ENCODE measurements around the gene TMBIM1. TPM values are rescaled to one million over a fixed set of nuclear protein-coding genes. Genes with fewer than 3 reads are reported as not detected.

Gene TMBIM1
- total RNA-seq, 5 donors from 2014 or later (not counting 1 experiment from before 2014, with no cell fraction given): 78.8 to 166 (median 144) TPM

- Histone ChIP-seq H3K27ac (ENCODE audit: low read length) (no peak overlapping the region), H3K4me1 (ENCODE audit: control insufficient read depth in 1 of 2, extremely low read depth in 1 of 2, insufficient read depth in 2 of 2, low read length in 2 of 2) (peaks cover 6 to 33% of the 10 kb centered on the region in 2 experiments), H3K36me3 (ENCODE audit: control insufficient read depth in 2 of 2, extremely low read depth in 1 of 2, insufficient read depth in 1 of 2, low read length in 1 of 2) (no peaks in the 10 kb centered on the region), H3K27me3 (replicated peaks in 1 of 2; ENCODE audit: control insufficient read depth in 2 of 2, extremely low read depth in 1 of 2, insufficient read depth in 2 of 2, low read length in 1 of 2) (peaks cover 0 to 2% of the 10 kb centered on the region in 2 experiments), H3K9me3 (no peaks in the 10 kb centered on the region), H3K4me3 (ENCODE audit: control insufficient read depth in 1 of 2, extremely low read depth in 1 of 2, low read length in 1 of 2) (no peak overlapping the region)
- no peak overlapping the region for H3K4me3 Mint-ChIP-seq
- H3K9me3 Mint-ChIP-seq: no peaks in the 10 kb centered on the region
- peak overlapping the region in 1 of 2 donors; percentile 31 for H3K27ac Mint-ChIP-seq
- WGBS (ENCODE audit: insufficient coverage): 100% methylated on average over 1 of the region's 1 CpG
- peaks cover 19 to 26% (median 20%) of the 10 kb centered on the region in 3 donors for H3K4me1 Mint-ChIP-seq
- ATAC-seq (replicated peaks in 1 of 4): no peak
- no peaks in the 10 kb centered on the region for H3K27me3 Mint-ChIP-seq
- no peak for DNase-seq
- POLR2A ChIA-PET: no interaction called here
- H3K36me3 Mint-ChIP-seq: no peaks in the 10 kb centered on the region
- CTCF ChIA-PET: interaction anchor here (0.6 to 1.8 kb wide), 7 partner anchors 9 to 334 kb away, joined by 3 to 6 read pairs (median 4); partner anchors contain the start of gene CATIP (in 1 of the 2)
Observed at GRCh38 chr2:218296200-218296599, 3.9 kb upstream of the TMBIM1 start.

DNA sequence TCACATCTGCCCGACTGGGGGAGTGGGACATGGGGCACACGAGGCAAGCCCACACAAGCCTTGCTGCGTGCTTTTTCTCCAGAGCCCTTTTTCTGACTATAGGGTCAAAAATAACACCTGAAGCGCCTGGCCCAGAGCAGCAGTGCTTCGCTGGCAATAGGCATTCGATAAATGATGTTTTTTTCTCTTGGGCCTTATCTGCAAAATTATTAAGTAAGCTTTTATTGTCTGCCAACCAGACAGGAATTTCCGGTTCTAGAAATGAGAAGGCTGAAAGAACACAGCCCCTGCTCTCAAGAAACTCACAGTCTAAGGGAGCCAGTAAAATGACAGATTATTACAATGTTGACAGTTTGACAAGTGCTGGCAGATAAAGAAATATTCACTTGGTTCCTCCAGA lies 2.7 kb upstream of the TMBIM1 start:
- Histone ChIP-seq H3K4me3 (ENCODE audit: control insufficient read depth in 1 of 2, extremely low read depth in 1 of 2, low read length in 1 of 2) (no peak overlapping the region), H3K27ac (ENCODE audit: low read length) (no peak overlapping the region), H3K4me1 (ENCODE audit: control insufficient read depth in 1 of 2, extremely low read depth in 1 of 2, insufficient read depth in 2 of 2, low read length in 2 of 2) (peaks cover 11 to 42% of the 10 kb centered on the region in 2 experiments), H3K27me3 (replicated peaks in 1 of 2; ENCODE audit: control insufficient read depth in 2 of 2, extremely low read depth in 1 of 2, insufficient read depth in 2 of 2, low read length in 1 of 2) (peaks cover 0 to 2% of the 10 kb centered on the region in 2 experiments), H3K9me3 (no peaks in the 10 kb centered on the region), H3K36me3 (ENCODE audit: control insufficient read depth in 2 of 2, extremely low read depth in 1 of 2, insufficient read depth in 1 of 2, low read length in 1 of 2) (no peaks in the 10 kb centered on the region)
- WGBS (ENCODE audit: insufficient coverage): 92% methylated on average over 6 of the region's 7 CpGs
- H3K4me1 Mint-ChIP-seq: peaks cover 29 to 36% (median 30%) of the 10 kb centered on the region in 3 donors
- ChIA-PET CTCF (interaction anchor here (0.6 to 1.8 kb wide), 13 partner anchors 8 to 855 kb away, joined by 3 to 8 read pairs (median 4); partner anchors contain the start of gene CATIP (in 1 of the 2)), POLR2A (interaction anchor here in 1 of 2 donors (0.6 kb wide), 1 partner anchor 586 kb away, joined by 3 read pairs; the partner anchor contains the start of gene WNT10A)
- H3K9me3 Mint-ChIP-seq: no peaks in the 10 kb centered on the region
- ATAC-seq (replicated peaks in 1 of 4): no peak
- H3K27ac Mint-ChIP-seq: peak overlapping the region; percentile 22 to 28
- H3K27me3 Mint-ChIP-seq: no peaks in the 10 kb centered on the region
- H3K4me3 Mint-ChIP-seq: no peak overlapping the region
- no peaks in the 10 kb centered on the region for H3K36me3 Mint-ChIP-seq
- DNase-seq: no peak

DNA sequence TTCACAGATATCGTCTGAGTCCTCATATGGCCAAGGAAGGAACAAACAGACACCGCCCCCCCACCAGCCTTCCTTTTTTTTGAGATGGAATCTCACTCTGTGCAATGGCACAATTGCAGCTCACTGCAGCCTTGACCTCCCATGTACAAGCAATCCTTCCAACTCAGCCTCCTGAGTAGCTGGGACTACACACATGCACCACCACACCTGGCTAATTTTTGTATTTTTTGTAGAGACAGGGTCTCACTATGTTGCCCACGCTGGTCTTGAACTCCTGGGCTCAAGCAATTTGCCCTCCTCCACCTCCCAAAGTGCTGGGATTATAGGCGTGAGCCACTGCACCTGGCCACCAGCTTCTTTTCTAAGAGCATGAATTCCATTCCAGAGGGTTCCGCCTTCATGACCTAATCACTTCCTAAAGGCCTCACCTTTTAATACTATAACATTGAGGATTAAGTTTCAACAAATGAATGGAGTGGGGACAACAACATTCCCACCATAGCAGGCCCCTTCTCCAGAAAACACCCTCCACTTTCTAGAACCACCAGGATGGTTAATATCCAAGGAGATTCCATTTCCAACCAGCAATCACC lies 2.2 kb upstream of the TMBIM1 start:
- H3K9me3 ChIP-seq: no peaks in the 10 kb centered on the region
- H3K27me3 ChIP-seq (replicated peaks in 1 of 2; ENCODE audit: control insufficient read depth in 2 of 2, extremely low read depth in 1 of 2, insufficient read depth in 2 of 2, low read length in 1 of 2): peaks cover 0 to 2% of the 10 kb centered on the region in 2 experiments
- H3K4me3 ChIP-seq (ENCODE audit: control insufficient read depth in 1 of 2, extremely low read depth in 1 of 2, low read length in 1 of 2): no peak overlapping the region
- no peak for ATAC-seq (replicated peaks in 1 of 4)
- no peaks in the 10 kb centered on the region for H3K27me3 Mint-ChIP-seq
- H3K4me1 ChIP-seq (ENCODE audit: control insufficient read depth in 1 of 2, extremely low read depth in 1 of 2, insufficient read depth in 2 of 2, low read length in 2 of 2): peaks cover 16 to 48% of the 10 kb centered on the region in 2 experiments
- no peak overlapping the region for H3K27ac ChIP-seq (ENCODE audit: low read length)
- no peaks in the 10 kb centered on the region for H3K36me3 Mint-ChIP-seq
- H3K36me3 ChIP-seq (ENCODE audit: control insufficient read depth in 2 of 2, extremely low read depth in 1 of 2, insufficient read depth in 1 of 2, low read length in 1 of 2): no peaks in the 10 kb centered on the region
- H3K4me1 Mint-ChIP-seq: peaks cover 34 to 41% (median 35%) of the 10 kb centered on the region in 3 donors
- peak overlapping the region in 1 of 3 donors; percentile 17 for H3K4me3 Mint-ChIP-seq
- ChIA-PET POLR2A (no interaction called here), CTCF (interaction anchor here in 1 of 2 donors (0.9 to 1.7 kb wide), 4 partner anchors 19 to 62 kb away, joined by 4 to 18 read pairs (median 7); partner anchors contain the start of gene CATIP)
- no peak for DNase-seq
- 80% methylated on average over 2 of the region's 5 CpGs for WGBS (ENCODE audit: insufficient coverage)
- H3K27ac Mint-ChIP-seq: peak overlapping the region in 1 of 2 donors; percentile 23
- H3K9me3 Mint-ChIP-seq: no peaks in the 10 kb centered on the region

DNA sequence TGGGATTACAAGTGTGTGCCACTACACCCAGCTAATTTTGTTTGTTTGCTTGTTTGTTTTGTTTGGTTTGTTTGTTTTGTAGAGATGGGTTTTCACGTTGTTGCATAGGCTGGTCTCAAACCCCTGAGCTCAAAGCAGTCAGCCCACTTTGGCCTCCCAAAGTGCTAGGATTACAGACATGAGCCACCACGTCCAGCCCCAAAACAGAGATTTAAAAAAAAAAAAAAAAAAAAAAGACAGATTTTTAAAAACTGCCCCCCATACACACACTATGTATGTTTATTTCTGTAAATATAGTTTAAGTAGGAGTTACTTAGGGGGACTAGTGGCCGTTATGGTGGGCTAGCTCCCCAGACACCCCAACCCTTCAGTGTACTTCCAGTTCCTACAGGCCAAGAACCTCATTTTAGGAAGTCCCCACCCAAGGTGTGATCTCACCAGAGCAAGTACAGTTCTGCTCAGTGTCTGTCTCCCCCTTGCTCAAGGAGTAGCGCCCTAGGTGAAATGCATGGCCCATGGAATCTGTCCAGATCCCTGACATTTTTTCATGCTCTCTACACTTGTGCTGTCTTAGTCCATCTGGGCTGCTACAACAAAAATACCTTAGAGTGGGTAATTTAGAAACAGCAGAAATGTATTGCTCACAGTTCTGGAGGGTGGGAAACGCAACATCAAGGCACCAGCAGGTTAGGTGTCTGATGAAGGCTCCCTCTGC lies 1.6 kb upstream of the TMBIM1 start:
- CTCF ChIA-PET: interaction anchor here (0.6 to 2.9 kb wide), 14 partner anchors 18 to 968 kb away, joined by 3 to 18 read pairs (median 4); partner anchors contain the start of genes CATIP (in 1 of the 2) and WNT10A (in 1 of the 2)
- peaks cover 21 to 54% of the 10 kb centered on the region in 2 experiments for H3K4me1 ChIP-seq (ENCODE audit: control insufficient read depth in 1 of 2, extremely low read depth in 1 of 2, insufficient read depth in 2 of 2, low read length in 2 of 2)
- 80% methylated on average over 2 of the region's 5 CpGs for WGBS (ENCODE audit: insufficient coverage)

DNA sequence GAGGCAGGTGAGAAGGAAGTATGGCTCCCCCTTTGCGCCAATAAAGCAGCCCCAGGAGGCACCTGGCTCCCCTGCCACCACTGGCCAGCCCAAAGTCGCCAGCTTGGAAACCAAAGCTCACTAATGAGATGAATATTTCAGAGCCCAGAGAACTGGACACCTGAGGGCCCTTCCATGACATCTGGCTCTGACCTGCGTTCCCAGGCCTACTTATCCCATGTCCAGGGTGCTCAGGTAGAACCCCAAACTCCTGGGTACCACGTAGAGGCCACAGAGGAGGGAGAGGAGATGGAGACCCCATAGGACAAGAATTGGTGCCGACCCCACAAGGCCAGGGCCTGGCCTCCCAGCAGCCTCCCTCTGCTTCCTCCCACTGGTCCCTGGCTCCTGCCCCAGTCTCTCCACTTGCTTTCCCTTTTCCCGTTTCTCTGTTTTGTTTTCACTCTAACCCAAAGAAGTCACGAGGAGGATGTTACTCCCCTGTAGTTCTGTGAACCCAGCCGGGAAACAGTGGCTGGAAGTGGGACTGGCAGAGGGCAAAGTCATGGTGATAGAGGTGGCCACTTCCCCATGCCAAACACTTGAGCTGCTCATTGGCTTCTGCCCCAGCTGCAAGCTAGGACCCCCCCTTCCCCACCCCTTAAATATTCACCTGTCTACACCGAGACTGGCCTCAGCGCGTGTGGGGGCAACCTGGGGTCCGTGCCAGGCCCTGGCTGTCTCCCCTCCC lies 820 bp downstream of the TMBIM1 start:
- H3K9me3 Mint-ChIP-seq: no peaks in the 10 kb centered on the region
- Histone ChIP-seq H3K4me1 (ENCODE audit: control insufficient read depth in 1 of 2, extremely low read depth in 1 of 2, insufficient read depth in 2 of 2, low read length in 2 of 2) (peaks cover 37 to 78% of the 10 kb centered on the region in 2 experiments), H3K4me3 (ENCODE audit: control insufficient read depth in 1 of 2, extremely low read depth in 1 of 2, low read length in 1 of 2) (peak overlapping the region; percentile 81 to 95), H3K36me3 (ENCODE audit: control insufficient read depth in 2 of 2, extremely low read depth in 1 of 2, insufficient read depth in 1 of 2, low read length in 1 of 2) (no peaks in the 10 kb centered on the region), H3K27ac (ENCODE audit: low read length) (peak overlapping the region; percentile 90), H3K27me3 (replicated peaks in 1 of 2; ENCODE audit: control insufficient read depth in 2 of 2, extremely low read depth in 1 of 2, insufficient read depth in 2 of 2, low read length in 1 of 2) (peaks cover 0 to 2% of the 10 kb centered on the region in 2 experiments), H3K9me3 (no peaks in the 10 kb centered on the region)
- peak overlapping the region; percentile 83 to 91 (median 91) for H3K4me3 Mint-ChIP-seq
- WGBS (ENCODE audit: insufficient coverage): 6% methylated on average over 7 of the region's 12 CpGs
- DNase-seq: peak in 1 of 35 experiments; percentile 41
- peaks cover under 1% of the 10 kb centered on the region for H3K36me3 Mint-ChIP-seq
- H3K27me3 Mint-ChIP-seq: no peaks in the 10 kb centered on the region
- ChIA-PET POLR2A (interaction anchor here (0.9 to 1.2 kb wide), 2 partner anchors 21 to 76 kb away, joined by 3 to 4 read pairs; partner anchors contain the start of genes AAMP (in 1 of the 2) and PNKD (in 1 of the 2)), CTCF (interaction anchor here (0.5 to 2.9 kb wide), 16 partner anchors 9 to 267 kb away, joined by 3 to 21 read pairs (median 6); partner anchors contain the start of genes AAMP (in 1 of the 2), CATIP (in 1 of the 2) and PNKD (in 1 of the 2))
- peaks cover 62 to 68% (median 66%) of the 10 kb centered on the region in 3 donors for H3K4me1 Mint-ChIP-seq
- peak in 3 of 4 experiments; percentile 0 to 4 (median 1) for ATAC-seq (replicated peaks in 1 of 4)
- H3K27ac Mint-ChIP-seq: peak overlapping the region; percentile 97 to 100

More for the DNA sequence above, 1.6 kb upstream of the TMBIM1 start:
- Mint-ChIP-seq H3K27me3 (no peaks in the 10 kb centered on the region), H3K36me3 (no peaks in the 10 kb centered on the region), H3K27ac (peak overlapping the region in 1 of 2 donors; percentile 36), H3K9me3 (no peaks in the 10 kb centered on the region), H3K4me3 (peak overlapping the region in 1 of 3 donors; percentile 13), H3K4me1 (peaks cover 40 to 46% (median 42%) of the 10 kb centered on the region in 3 donors)
- Histone ChIP-seq H3K27me3 (replicated peaks in 1 of 2; ENCODE audit: control insufficient read depth in 2 of 2, extremely low read depth in 1 of 2, insufficient read depth in 2 of 2, low read length in 1 of 2) (peaks cover 0 to 2% of the 10 kb centered on the region in 2 experiments), H3K36me3 (ENCODE audit: control insufficient read depth in 2 of 2, extremely low read depth in 1 of 2, insufficient read depth in 1 of 2, low read length in 1 of 2) (no peaks in the 10 kb centered on the region), H3K27ac (ENCODE audit: low read length) (no peak overlapping the region), H3K4me3 (ENCODE audit: control insufficient read depth in 1 of 2, extremely low read depth in 1 of 2, low read length in 1 of 2) (no peak overlapping the region), H3K9me3 (no peaks in the 10 kb centered on the region)
- POLR2A ChIA-PET: interaction anchor here in 1 of 2 donors (0.6 kb wide), 2 partner anchors 26 to 41 kb away, joined by 9 to 14 read pairs; no protein-coding TSS in a partner anchor
- no peak for ATAC-seq (replicated peaks in 1 of 4)
- DNase-seq: no peak
